ENCODE results near the gene TBX2. TPM values are rescaled to one million over a fixed set of nuclear protein-coding genes. Genes with fewer than 3 reads are reported as not detected.
A peak's percentile ranks its signal among the peaks of the same experiment; 100 is the strongest.

The TBX2 gene
- total and polyA plus RNA-seq, 9 of the 15 experiments (the other 6 are each of a cell fraction or from before 2014, with no cell fraction given) = 0.18 TPM; not detected in 8

GRCh38 chr17:61387011-61387410, 12.6 kb upstream of the TBX2 start:
- ATAC-seq (no peak), FAIRE-seq (no peak), DNase-seq (ENCODE audit: extremely low read depth in 1 of 4, low spot score in 3 of 4) (no peak)
- Histone ChIP-seq H4K20me1 (replicated peaks; ENCODE audit: control insufficient read depth, insufficient read depth, low read length) (0 out of 2 replicates have a peak, but pooled peaks cover 17% of the 10 kb centered on the region), H3K27me3 (ENCODE audit: control insufficient read depth in 2 of 2, insufficient read depth in 2 of 2, low read length in 2 of 2) (peaks cover 0 to 67% of the 10 kb centered on the region in 2 experiments; a peak in 3 of 5 replicates), H3K27ac (ENCODE audit: extremely low read depth, low read depth, low read length) (no peak overlapping the region), H3K4me2 (ENCODE audit: insufficient read depth, low read length) (no peak overlapping the region), H3K4me1 (replicated peaks in 1 of 2; ENCODE audit: control insufficient read depth in 2 of 2, insufficient read depth in 2 of 2, low read length in 2 of 2) (peaks cover 0 to 10% of the 10 kb centered on the region in 2 experiments; a peak in 2 of 5 replicates), H3K4me3 (no peak overlapping the region), H3K9ac (ENCODE audit: insufficient read depth in 1 of 2, low read depth in 2 of 2, low read length in 2 of 2) (no peak overlapping the region), H3K79me2 (ENCODE audit: control insufficient read depth, insufficient read depth, low read length) (no peaks in the 10 kb centered on the region), H3K9me3 (replicated peaks; ENCODE audit: control insufficient read depth, insufficient read depth, low read depth, low read length) (no peaks in the 10 kb centered on the region), H3K36me3 (ENCODE audit: control insufficient read depth, insufficient read depth, low read length) (no peaks in the 10 kb centered on the region), H3K9me1 (ENCODE audit: control insufficient read depth, insufficient read depth, low read length) (no peaks in the 10 kb centered on the region), H2AFZ (ENCODE audit: low read depth, low read length) (no peak overlapping the region)
- POLR2A ChIA-PET = interaction anchor here (0.6 kb wide), 1 partner anchor 449 kb away, joined by 3 read pairs; no protein-coding TSS in a partner anchor
- no peak for TF ChIP-seq ZNF12 (CRISPR knock-in tag; IDR thresholded peaks at IDR 0.05)
- no peak for TF ChIP-seq SMAD1 (IDR thresholded peaks at IDR 0.05; ENCODE audit: low read depth, low read length, partially characterized antibody)
- TF ChIP-seq, protein P1, sequence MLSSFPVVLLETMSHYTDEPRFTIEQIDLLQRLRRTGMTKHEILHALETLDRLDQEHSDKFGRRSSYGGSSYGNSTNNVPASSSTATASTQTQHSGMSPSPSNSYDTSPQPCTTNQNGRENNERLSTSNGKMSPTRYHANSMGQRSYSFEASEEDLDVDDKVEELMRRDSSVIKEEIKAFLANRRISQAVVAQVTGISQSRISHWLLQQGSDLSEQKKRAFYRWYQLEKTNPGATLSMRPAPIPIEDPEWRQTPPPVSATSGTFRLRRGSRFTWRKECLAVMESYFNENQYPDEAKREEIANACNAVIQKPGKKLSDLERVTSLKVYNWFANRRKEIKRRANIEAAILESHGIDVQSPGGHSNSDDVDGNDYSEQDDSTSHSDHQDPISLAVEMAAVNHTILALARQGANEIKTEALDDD (IDR thresholded peaks at IDR 0.05) = no peak
- TF ChIP-seq ZBTB11 (CRISPR knock-in tag; IDR thresholded peaks at IDR 0.05) = peak in 1 of 3 experiments; percentile 77; a peak in 2 of 6 replicates
- no peak for TF ChIP-seq ZNF717 (CRISPR knock-in tag; IDR thresholded peaks at IDR 0.05)
- no peak for TF ChIP-seq EZH2 (IDR thresholded peaks at IDR 0.05; ENCODE audit: borderline replicate concordance, low read depth, low read length)
- no peak for TF ChIP-seq POLR2AphosphoS2 (IDR thresholded peaks at IDR 0.05; ENCODE audit: low read length)
- no peak for TF ChIP-seq ZNF41 (CRISPR knock-in tag; conservative IDR thresholded peaks at IDR 0.05)
- intact Hi-C loops (cut with micrococcal nuclease) (no loop called here), in situ Hi-C loops (cut with MboI) (no loop called here)
- 0% methylated on average over 8 of the region's 8 CpGs for WGBS (ENCODE audit: insufficient coverage, low coverage, missing lambda C conversion rate)
- CTCF ChIA-PET (ENCODE audit: low intra/inter-chr PET ratio) = no interaction called here
- no TSS peak for BruUV-seq (replicated peaks)
